ENCODE data around the gene RFPL2. TPM values are rescaled to one million over a fixed set of nuclear protein-coding genes. Genes with fewer than 3 reads are reported as not detected.

The RFPL2 gene
- total and polyA plus RNA-seq, 2 of the 13 experiments (the other 11 are each of a cell fraction or from before 2014, with no cell fraction given) = not detected

DNA sequence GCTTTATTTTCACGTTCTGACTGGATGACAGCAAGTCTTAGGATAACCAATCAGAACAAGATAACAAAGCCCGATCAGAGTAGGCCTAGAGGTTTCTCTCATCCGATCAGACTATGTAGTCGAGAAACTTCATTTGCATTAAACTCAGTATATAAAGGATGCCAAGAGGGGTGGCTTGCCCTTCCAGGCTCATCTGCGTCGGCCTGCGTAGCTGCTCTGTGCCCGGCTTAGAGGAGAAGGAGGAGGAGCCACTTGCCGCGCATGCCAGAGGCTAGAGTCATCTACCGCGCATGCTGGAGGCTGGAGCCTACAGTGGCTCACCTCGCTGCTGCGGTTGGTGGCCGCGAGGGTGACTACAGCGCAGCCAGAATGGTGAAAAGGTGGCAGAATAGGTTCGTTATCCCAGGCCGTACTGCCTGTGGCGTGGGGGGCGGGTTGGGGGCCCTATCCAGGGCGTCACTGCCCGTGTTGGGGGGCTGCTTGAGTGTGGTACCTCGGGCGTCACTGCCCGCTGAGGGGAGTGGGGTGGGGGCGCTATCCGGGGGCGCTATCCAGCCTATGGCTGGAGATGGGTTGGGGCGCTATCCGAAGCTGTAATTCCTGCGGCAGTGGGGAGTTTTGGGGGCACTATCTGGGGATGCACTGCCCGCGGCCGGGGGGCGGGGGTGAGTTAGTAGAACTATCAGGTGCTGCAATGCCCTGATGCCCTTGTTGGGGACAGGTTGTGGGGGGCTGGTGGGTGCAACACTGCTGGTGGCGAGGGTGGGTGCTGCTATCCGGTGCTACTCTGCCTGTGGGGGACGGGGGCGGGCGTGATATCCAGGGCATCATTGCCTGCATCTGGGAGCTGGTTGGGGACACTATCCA, at the start of gene RFPL2 (continued):
- TF ChIP-seq, protein P1, sequence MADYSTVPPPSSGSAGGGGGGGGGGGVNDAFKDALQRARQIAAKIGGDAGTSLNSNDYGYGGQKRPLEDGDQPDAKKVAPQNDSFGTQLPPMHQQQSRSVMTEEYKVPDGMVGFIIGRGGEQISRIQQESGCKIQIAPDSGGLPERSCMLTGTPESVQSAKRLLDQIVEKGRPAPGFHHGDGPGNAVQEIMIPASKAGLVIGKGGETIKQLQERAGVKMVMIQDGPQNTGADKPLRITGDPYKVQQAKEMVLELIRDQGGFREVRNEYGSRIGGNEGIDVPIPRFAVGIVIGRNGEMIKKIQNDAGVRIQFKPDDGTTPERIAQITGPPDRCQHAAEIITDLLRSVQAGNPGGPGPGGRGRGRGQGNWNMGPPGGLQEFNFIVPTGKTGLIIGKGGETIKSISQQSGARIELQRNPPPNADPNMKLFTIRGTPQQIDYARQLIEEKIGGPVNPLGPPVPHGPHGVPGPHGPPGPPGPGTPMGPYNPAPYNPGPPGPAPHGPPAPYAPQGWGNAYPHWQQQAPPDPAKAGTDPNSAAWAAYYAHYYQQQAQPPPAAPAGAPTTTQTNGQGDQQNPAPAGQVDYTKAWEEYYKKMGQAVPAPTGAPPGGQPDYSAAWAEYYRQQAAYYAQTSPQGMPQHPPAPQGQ (CRISPR knock-in tag; IDR thresholded peaks at IDR 0.05; ENCODE audit: borderline replicate concordance) = no peak
- TF ChIP-seq MIXL1 (CRISPR knock-in tag; IDR thresholded peaks at IDR 0.05) (no peak), ZNF563 (CRISPR knock-in tag; IDR thresholded peaks at IDR 0.05) (no peak), ZNF589 (CRISPR knock-in tag; conservative IDR thresholded peaks at IDR 0.05) (no peak), PPARG (CRISPR knock-in tag; conservative IDR thresholded peaks at IDR 0.05) (no peak), ZBTB1 (CRISPR knock-in tag; IDR thresholded peaks at IDR 0.05; ENCODE audit: borderline replicate concordance) (no peak), FOXC1 (CRISPR knock-in tag; IDR thresholded peaks at IDR 0.05; ENCODE audit: borderline replicate concordance) (0 out of 2 replicates have a peak, but pooled peaks have one; percentile 38), KLF13 (CRISPR knock-in tag; IDR thresholded peaks at IDR 0.05) (no peak), GMEB2 (CRISPR knock-in tag; IDR thresholded peaks at IDR 0.05; ENCODE audit: low read depth) (no peak), ZNF274 (CRISPR knock-in tag; IDR thresholded peaks at IDR 0.05) (no peak), NR2F6 (IDR thresholded peaks at IDR 0.05) (no peak), NR2F6 (CRISPR knock-in tag; IDR thresholded peaks at IDR 0.05) (no peak), TEAD3 (CRISPR knock-in tag; optimal IDR thresholded peaks at IDR 0.05; ENCODE audit: borderline replicate concordance) (peak; percentile 60), HDAC1 (CRISPR knock-in tag; IDR thresholded peaks at IDR 0.05) (no peak), SETDB1 (CRISPR knock-in tag; IDR thresholded peaks at IDR 0.05; ENCODE audit: borderline replicate concordance) (no peak), HDAC6 (IDR thresholded peaks at IDR 0.05; ENCODE audit: low read depth, low read length) (no peak), SIN3B (IDR thresholded peaks at IDR 0.05; ENCODE audit: low read length) (no peak), MIER2 (CRISPR knock-in tag; IDR thresholded peaks at IDR 0.05) (no peak), ZNF674 (CRISPR knock-in tag; IDR thresholded peaks at IDR 0.05; ENCODE audit: low read depth) (no peak), TP53 (CRISPR knock-in tag; conservative IDR thresholded peaks at IDR 0.05) (no peak)
- TF ChIP-seq, protein P2, sequence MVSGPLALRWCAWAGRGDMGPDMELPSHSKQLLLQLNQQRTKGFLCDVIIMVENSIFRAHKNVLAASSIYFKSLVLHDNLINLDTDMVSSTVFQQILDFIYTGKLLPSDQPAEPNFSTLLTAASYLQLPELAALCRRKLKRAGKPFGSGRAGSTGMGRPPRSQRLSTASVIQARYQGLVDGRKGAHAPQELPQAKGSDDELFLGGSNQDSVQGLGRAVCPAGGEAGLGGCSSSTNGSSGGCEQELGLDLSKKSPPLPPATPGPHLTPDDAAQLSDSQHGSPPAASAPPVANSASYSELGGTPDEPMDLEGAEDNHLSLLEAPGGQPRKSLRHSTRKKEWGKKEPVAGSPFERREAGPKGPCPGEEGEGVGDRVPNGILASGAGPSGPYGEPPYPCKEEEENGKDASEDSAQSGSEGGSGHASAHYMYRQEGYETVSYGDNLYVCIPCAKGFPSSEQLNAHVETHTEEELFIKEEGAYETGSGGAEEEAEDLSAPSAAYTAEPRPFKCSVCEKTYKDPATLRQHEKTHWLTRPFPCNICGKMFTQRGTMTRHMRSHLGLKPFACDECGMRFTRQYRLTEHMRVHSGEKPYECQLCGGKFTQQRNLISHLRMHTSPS (CRISPR knock-in tag; IDR thresholded peaks at IDR 0.05; ENCODE audit: low read depth) = no peak
- TF ChIP-seq, protein P3, sequence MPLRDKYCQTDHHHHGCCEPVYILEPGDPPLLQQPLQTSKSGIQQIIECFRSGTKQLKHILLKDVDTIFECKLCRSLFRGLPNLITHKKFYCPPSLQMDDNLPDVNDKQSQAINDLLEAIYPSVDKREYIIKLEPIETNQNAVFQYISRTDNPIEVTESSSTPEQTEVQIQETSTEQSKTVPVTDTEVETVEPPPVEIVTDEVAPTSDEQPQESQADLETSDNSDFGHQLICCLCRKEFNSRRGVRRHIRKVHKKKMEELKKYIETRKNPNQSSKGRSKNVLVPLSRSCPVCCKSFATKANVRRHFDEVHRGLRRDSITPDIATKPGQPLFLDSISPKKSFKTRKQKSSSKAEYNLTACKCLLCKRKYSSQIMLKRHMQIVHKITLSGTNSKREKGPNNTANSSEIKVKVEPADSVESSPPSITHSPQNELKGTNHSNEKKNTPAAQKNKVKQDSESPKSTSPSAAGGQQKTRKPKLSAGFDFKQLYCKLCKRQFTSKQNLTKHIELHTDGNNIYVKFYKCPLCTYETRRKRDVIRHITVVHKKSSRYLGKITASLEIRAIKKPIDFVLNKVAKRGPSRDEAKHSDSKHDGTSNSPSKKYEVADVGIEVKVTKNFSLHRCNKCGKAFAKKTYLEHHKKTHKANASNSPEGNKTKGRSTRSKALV (CRISPR knock-in tag; IDR thresholded peaks at IDR 0.05) = peak; percentile 65; the same call in 1 of the 2 replicates
- TF ChIP-seq, protein P4, sequence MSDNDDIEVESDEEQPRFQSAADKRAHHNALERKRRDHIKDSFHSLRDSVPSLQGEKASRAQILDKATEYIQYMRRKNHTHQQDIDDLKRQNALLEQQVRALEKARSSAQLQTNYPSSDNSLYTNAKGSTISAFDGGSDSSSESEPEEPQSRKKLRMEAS (IDR thresholded peaks at IDR 0.05) = peak; percentile 63; the same call in 1 of the 2 replicates

Measured in HepG2 (cell line).